WTC11 (cell line): Measurements from ENCODE around the gene VSNL1.

ENCODE experiments used
- CREM ChIP-seq: sonication (generic); formaldehyde crosslinking; IDR thresholded peaks from 2 replicates; pipeline ENCODE4 v1.8.1; 2022; ENCODE audit warnings: mild to moderate bottlenecking, missing genetic modification reagents, moderate library complexity
- CTCF ChIP-seq: fragments of 200-600 bp; IDR thresholded peaks from 2 replicates; pipeline ENCODE4 v1.8.0; 2022; ENCODE audit warnings: antibody characterized with exemption
- E2F5 ChIP-seq: sonication (generic); formaldehyde crosslinking; IDR thresholded peaks from 2 replicates; pipeline ENCODE4 v1.8.1; 2022; ENCODE audit warnings: mild to moderate bottlenecking, moderate library complexity, missing genetic modification reagents
- ETV6 ChIP-seq: sonication (generic); formaldehyde crosslinking; IDR thresholded peaks from 2 replicates; pipeline ENCODE4 v1.8.1; 2022; ENCODE audit warnings: mild to moderate bottlenecking, missing genetic modification reagents
- FOXJ3 ChIP-seq: sonication (generic); formaldehyde crosslinking; IDR thresholded peaks from 2 replicates; pipeline ENCODE4 v1.9.0; 2021; ENCODE audit warnings: missing genetic modification reagents, mild to moderate bottlenecking, borderline replicate concordance
- MAX ChIP-seq: sonication (generic); formaldehyde crosslinking; IDR thresholded peaks from 2 replicates; pipeline ENCODE4 v1.8.0; 2022; ENCODE audit warnings: mild to moderate bottlenecking, missing genetic modification reagents
- MLX ChIP-seq: sonication (generic); formaldehyde crosslinking; IDR thresholded peaks from 2 replicates; pipeline ENCODE4 v1.8.1; 2023; ENCODE audit warnings: mild to moderate bottlenecking, missing genetic modification reagents, moderate library complexity
- SP1 ChIP-seq: sonication (generic); formaldehyde crosslinking; conservative IDR thresholded peaks from 2 replicates; pipeline ENCODE4 v1.8.1; 2022; ENCODE audit warnings: missing genetic modification reagents
- USF2 ChIP-seq: sonication (generic); formaldehyde crosslinking; IDR thresholded peaks from 2 replicates; pipeline ENCODE4 v1.8.1; 2023; ENCODE audit warnings: mild to moderate bottlenecking, missing genetic modification reagents, moderate library complexity
- ZNF416 ChIP-seq: fragments of 250-450 bp; sonication (Bioruptor Pico); IDR thresholded peaks from 2 replicates; pipeline ENCODE4 v1.9.0; 2021; ENCODE audit warnings: mild to moderate bottlenecking, inconsistent platforms
- ZNF423 ChIP-seq: fragments of 250-450 bp; sonication (Bioruptor Pico); IDR thresholded peaks from 2 replicates; pipeline ENCODE4 v2.1.2; 2022; ENCODE audit warnings: mild to moderate bottlenecking, moderate library complexity
- ZNF512 ChIP-seq: sonication (generic); formaldehyde crosslinking; IDR thresholded peaks from 2 replicates; pipeline ENCODE4 v1.8.1; 2022; ENCODE audit warnings: missing genetic modification reagents, borderline replicate concordance

- TF ChIP-seq USF2 (CRISPR knock-in tag) = no peak
- TF ChIP-seq CREM (CRISPR knock-in tag) = no peak
- TF ChIP-seq ETV6 (CRISPR knock-in tag) = no peak
- no peak for TF ChIP-seq CTCF
- TF ChIP-seq SP1 = no peak
- no peak for TF ChIP-seq ZNF512 (CRISPR knock-in tag)
- no peak for TF ChIP-seq FOXJ3 (CRISPR knock-in tag)
- TF ChIP-seq ZNF416 (CRISPR knock-in tag) = no peak
- no peak for TF ChIP-seq MLX (CRISPR knock-in tag)
- TF ChIP-seq MAX = no peak
- TF ChIP-seq ZNF423 (CRISPR knock-in tag) = no peak
- no peak for TF ChIP-seq E2F5 (CRISPR knock-in tag)
Measured at GRCh38 chr2:17636257-17636656, 95.8 kb downstream of the VSNL1 start.
